Gastrocnemius medialis (tissue), 4 donors: ENCODE data around the gene NIT1. TPM values are rescaled to one million over a fixed set of nuclear protein-coding genes. Genes with fewer than 3 reads are reported as not detected.

Experiments
- ATAC-seq, 2 donors: fragments of 150-250 bp; one replicate each; pipeline ENCODE4 v1.9.1; 2016
- DNase-seq, 2 donors: peaks; one replicate each; pipeline ENCODE4 v3.0.0-alpha.2; 2019
- H3K27ac ChIP-seq, 4 donors: fragments of 200-600 bp; sonication (generic); 1 replicate in 1 of 4; 2 replicates in 3 of 4; pipeline ENCODE4 v1.5.1; 2016 to 2018; ENCODE audit warnings: mild to moderate bottlenecking in 2 of 4, moderate library complexity in 1 of 4
- H3K27me3 ChIP-seq, 3 donors: fragments of 200-600 bp; sonication (generic) in 2 of 3; 1 replicate in 1 of 3; 2 replicates in 2 of 3; pipeline versions ENCODE4 v1.5.1 to v1.6.0; 2016 to 2019; ENCODE audit warnings: mild to moderate bottlenecking in 1 of 3, moderate library complexity in 1 of 3
- H3K36me3 ChIP-seq, 2 donors: fragments of 200-600 bp; sonication (generic) in 1 of 2; one replicate each; pipeline ENCODE4 v1.5.1; 2017 to 2018
- H3K4me1 ChIP-seq, 2 donors: fragments of 200-600 bp; sonication (generic) in 1 of 2; one replicate each; pipeline ENCODE4 v1.5.1; 2016 to 2017; ENCODE audit warnings: mild to moderate bottlenecking in 2 of 2
- H3K4me3 ChIP-seq, 4 donors: fragments of 200-600 bp; sonication (generic) in 3 of 4; 1 replicate in 1 of 4; 2 replicates in 3 of 4; pipeline ENCODE4 v1.5.1; 2016 to 2019; ENCODE audit warnings: mild to moderate bottlenecking in 2 of 4
- H3K9me3 ChIP-seq, 3 donors: fragments of 200-600 bp; sonication (generic) in 2 of 3; 1 replicate in 1 of 3; 2 replicates in 2 of 3; pipeline ENCODE4 v1.5.1; 2016 to 2019
- CTCF ChIP-seq, 5 experiments: fragments of 450-650 bp in 3 of 5; fragments of 200-600 bp in 2 of 5; sonication (generic) in 2 of 5; IDR thresholded peaks in 4 of 5; conservative IDR thresholded peaks in 1 of 5; 1 replicate in 4 of 5; 2 replicates in 1 of 5; pipeline ENCODE4 v1.5.1; 2016 to 2019; ENCODE audit warnings: antibody characterized with exemption in 5 of 5, mild to moderate bottlenecking in 3 of 5, moderate library complexity in 3 of 5
- POLR2A ChIP-seq, 2 donors: fragments of 450-650 bp; IDR thresholded peaks; one replicate each; pipeline ENCODE4 v1.6.1; 2017; ENCODE audit warnings: antibody characterized with exemption in 2 of 2, mild to moderate bottlenecking in 2 of 2, moderate library complexity in 2 of 2
- in situ Hi-C, 4 donors: fragments of 200-750 bp; cut with MboI; loops; one replicate each; pipeline versions ENCODE4 v1.15.0 to v1.8.0; 2017; ENCODE audit warnings: low sequenced_read_pairs in 4 of 4
- intact Hi-C: fragments of 100-400 bp; cut with DNase I; formaldehyde crosslinking; loops from one replicate; pipeline ENCODE4 v1.15.1; 2023; ENCODE audit warnings: low total_unique reads
- total RNA-seq, 4 donors: library from RNA; depleted of rRNA; stranded (reverse); fragments of >200 nt; gene quantifications; one replicate each; pipeline versions ENCODE4 v1.1.0 to v1.2.3, GENCODE V29; 2016

NIT1 gene
- total RNA-seq, 4 donors from 2014 or later: 16.1 to 20.4 (median 17.9) TPM

GRCh38 chr1:161137881-161138280 lies 20.0 kb downstream of the NIT1 start:
- in situ Hi-C loops (no loop called here), intact Hi-C loops (loop anchor here (10.0 kb wide), 1 partner anchor 1103 kb away; the partner anchor contains the start of gene PIGM)
- TF ChIP-seq CTCF (IDR thresholded peaks at IDR 0.05 in 4 of 5, conservative IDR thresholded peaks at IDR 0.05 in 1 of 5) (no peak), POLR2A (IDR thresholded peaks at IDR 0.05) (no peak)
- Histone ChIP-seq H3K4me1 (peaks cover 26 to 36% of the 10 kb centered on the region in 2 donors), H3K27me3 (no peaks in the 10 kb centered on the region), H3K4me3 (no peak overlapping the region), H3K9me3 (no peaks in the 10 kb centered on the region), H3K27ac (peak overlapping the region in 2 of 4 donors; percentile 20 to 28), H3K36me3 (peaks cover 0 to 6% of the 10 kb centered on the region in 2 donors)
- ATAC-seq (no peak), DNase-seq (no peak)

GRCh38 chr1:161138431-161138830 lies 20.5 kb downstream of the NIT1 start:
- intact Hi-C loops: loop anchor here (10.0 kb wide), 1 partner anchor 1104 kb away; the partner anchor contains the start of gene PIGM
- TF ChIP-seq CTCF (IDR thresholded peaks at IDR 0.05 in 4 of 5, conservative IDR thresholded peaks at IDR 0.05 in 1 of 5) (no peak), POLR2A (IDR thresholded peaks at IDR 0.05) (no peak)
- in situ Hi-C loops: no loop called here
- peaks cover 0 to 6% of the 10 kb centered on the region in 2 donors for H3K36me3 ChIP-seq
- ATAC-seq: no peak
- no peak overlapping the region for H3K4me3 ChIP-seq
- peak overlapping the region in 2 of 4 donors; percentile 15 to 28 for H3K27ac ChIP-seq
- no peaks in the 10 kb centered on the region for H3K9me3 ChIP-seq
- no peaks in the 10 kb centered on the region for H3K27me3 ChIP-seq
- no peak for DNase-seq
- H3K4me1 ChIP-seq: peaks cover 25 to 33% of the 10 kb centered on the region in 2 donors

- in situ Hi-C loops: no loop called here
- Histone ChIP-seq H3K27ac (no peak overlapping the region), H3K27me3 (no peaks in the 10 kb centered on the region), H3K36me3 (peaks cover 0 to 1% of the 10 kb centered on the region in 2 donors), H3K4me3 (no peak overlapping the region), H3K4me1 (peaks cover 16 to 24% of the 10 kb centered on the region in 2 donors), H3K9me3 (no peaks in the 10 kb centered on the region)
- DNase-seq: no peak
- intact Hi-C loops: loop anchor here (10.0 kb wide), 1 partner anchor 1105 kb away; the partner anchor contains the start of gene PIGM
- TF ChIP-seq POLR2A (IDR thresholded peaks at IDR 0.05) (no peak), CTCF (IDR thresholded peaks at IDR 0.05 in 4 of 5, conservative IDR thresholded peaks at IDR 0.05 in 1 of 5) (peak in 4 of 5 experiments; percentile 16 to 49 (median 31))
- peak in 1 of 2 donors; percentile 24 for ATAC-seq
These were observed 21.9 kb downstream of the NIT1 start for GRCh38 chr1:161139766-161140165.

- DNase-seq (no peak), ATAC-seq (no peak)
- Histone ChIP-seq H3K36me3 (no peaks in the 10 kb centered on the region), H3K9me3 (no peaks in the 10 kb centered on the region), H3K27me3 (no peaks in the 10 kb centered on the region), H3K4me3 (no peak overlapping the region), H3K27ac (no peak overlapping the region), H3K4me1 (peaks cover 16 to 24% of the 10 kb centered on the region in 2 donors)
- no peak for TF ChIP-seq CTCF (IDR thresholded peaks at IDR 0.05 in 4 of 5, conservative IDR thresholded peaks at IDR 0.05 in 1 of 5)
- no peak for TF ChIP-seq POLR2A (IDR thresholded peaks at IDR 0.05)
- in situ Hi-C loops (no loop called here), intact Hi-C loops (no loop called here)
These were observed 23.0 kb downstream of the NIT1 start for GRCh38 chr1:161140755-161141400.
